ENCODE measurements around the gene C14orf93. TPM values are rescaled to one million over a fixed set of nuclear protein-coding genes. Genes with fewer than 3 reads are reported as not detected.
"Not testable (repeated sequence)": the region's sequence is repeated elsewhere in the genome, so short reads cannot be mapped to it uniquely, and the experiment has no call there.

C14orf93 gene
- total RNA-seq, 1 donor from 2014 or later = 10.8 TPM

DNA sequence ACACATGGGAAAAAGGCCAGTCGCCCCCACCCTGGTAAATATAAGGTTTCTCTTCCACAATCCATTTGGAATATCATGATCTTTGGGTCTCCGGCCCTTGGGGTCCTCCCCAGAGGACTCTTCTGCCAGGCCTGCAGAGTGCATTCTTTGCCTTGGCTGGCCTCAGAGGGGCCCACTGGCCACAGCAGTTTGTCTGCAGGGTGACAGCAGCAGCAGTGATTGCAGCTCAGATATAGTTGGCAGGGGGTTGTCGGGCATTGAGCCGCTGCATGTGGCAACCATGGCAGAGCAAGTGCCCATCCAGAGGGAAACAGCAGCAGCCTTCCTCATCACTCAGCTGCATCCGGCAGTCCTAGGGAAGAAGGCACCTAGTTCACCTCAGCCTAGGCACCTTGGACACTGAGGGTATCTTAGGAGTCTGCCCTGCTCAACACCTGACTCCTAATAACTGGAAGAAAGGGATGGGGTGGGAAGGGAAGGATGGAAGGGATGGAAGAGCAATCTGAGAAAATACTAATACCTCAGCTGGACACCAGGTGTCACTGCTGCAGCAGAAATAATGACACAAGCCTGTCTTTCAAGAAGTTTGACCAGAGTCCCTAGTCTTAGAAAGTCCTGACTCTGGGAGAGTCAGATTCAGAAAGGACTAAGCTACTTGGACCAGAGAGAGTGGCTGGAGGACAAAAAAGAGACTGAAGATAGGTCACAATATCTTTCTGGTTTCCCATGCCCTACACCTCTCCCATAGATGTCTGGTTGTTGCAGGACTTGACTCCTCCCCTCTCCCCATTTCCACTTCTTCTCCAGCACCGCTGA lies 36.5 kb downstream of the C14orf93 start:
- no peak for DNase-seq (ENCODE audit: low spot score)

DNA sequence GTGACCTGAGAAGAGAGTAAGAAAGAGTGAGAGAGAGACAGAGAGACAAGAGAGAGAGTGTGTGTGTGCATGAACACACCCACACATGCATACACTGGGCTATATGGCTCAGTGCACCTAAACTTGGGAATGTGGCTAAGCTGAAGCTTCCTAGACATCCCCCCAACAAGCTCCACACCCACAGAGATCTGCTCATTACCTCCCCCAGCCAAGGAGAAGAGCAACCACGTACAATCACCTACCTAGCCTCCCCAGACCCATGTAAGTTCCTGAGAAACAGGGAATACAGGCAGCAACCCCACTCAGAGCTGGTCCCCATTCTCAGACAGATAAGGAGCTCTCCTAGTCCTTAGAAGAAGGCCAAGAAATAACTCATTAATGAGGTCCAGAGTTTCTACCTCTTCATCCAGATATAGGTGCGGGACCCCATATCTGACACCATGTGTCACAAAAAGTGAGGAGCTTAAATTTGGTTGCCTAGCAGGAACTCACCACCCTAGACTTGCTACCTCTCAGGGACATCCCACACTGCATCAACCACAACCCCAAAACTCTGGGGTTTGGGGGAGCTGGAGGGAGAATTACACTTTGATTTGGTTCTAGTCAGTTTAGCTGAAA lies 37.5 kb downstream of the C14orf93 start:
- no peak for DNase-seq (ENCODE audit: low spot score)

- no peak for DNase-seq (ENCODE audit: low spot score)
Measured at GRCh38 chr14:22971152-22971551, 38.8 kb downstream of the C14orf93 start.

DNA sequence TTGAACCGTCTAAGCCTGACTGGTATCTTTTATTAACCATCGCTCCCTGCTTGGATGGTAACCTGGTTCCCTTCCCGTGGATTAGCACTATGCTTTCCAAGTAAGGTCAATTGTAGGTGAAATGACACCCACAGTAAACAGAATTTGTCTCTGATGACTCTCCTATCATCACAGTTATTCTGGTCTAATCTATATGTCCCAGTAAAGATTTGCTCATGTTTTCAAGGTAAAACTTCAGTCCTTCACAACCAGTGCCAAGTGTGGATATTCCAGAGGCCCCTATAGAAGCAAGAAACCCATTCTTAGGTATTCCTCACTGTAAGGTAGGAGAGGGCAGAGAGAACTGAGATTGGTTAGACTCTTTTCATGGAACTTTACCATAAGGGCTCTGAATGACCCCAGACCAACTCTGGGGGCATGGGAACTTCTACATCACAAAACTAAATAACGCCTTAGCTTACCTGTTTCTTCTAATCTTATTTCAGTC lies 43.1 kb downstream of the C14orf93 start:
- DNase-seq (ENCODE audit: low spot score) = no peak

DNA sequence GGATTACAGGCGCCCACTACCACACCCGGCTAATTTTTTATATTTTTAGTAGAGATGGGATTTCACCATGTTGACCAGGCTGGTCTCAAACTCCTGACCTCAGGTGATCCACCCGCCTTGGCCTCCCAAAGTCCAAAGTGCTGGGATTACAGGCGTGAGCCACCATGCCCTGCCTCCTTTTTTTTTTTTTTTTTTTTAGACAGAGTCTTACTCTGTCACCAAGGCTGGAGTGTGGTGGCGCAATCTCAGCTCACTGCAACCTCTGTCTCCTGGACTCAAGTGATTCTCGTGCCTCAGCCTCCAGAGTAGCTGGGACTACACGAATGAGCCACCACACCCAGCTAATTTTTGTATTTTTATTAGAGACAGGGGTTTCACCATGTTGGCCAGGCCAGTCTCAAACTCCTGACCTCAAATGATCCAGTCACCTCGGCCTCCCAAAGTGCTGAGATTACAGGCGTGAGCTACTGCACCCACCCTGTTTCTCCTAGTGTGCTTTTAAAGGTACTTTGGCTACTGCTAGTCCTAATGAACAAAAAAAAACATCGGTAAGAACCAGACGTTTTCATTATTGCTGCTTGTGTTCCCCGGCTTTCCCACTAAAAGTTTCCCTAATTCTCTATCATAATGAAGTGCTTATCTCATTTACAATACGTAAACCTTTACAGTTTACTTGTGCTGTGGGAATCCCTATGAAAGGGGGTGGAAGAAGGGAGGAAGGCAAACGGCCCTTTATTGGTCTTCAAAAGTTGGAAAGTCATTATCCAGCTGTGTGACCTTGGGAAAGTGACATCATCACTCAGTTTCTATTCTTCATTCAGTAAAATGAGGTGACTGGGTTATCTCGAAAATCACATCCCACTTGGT lies 43.8 kb downstream of the C14orf93 start:
- DNase-seq (ENCODE audit: low spot score) = not testable (repeated sequence)

DNA sequence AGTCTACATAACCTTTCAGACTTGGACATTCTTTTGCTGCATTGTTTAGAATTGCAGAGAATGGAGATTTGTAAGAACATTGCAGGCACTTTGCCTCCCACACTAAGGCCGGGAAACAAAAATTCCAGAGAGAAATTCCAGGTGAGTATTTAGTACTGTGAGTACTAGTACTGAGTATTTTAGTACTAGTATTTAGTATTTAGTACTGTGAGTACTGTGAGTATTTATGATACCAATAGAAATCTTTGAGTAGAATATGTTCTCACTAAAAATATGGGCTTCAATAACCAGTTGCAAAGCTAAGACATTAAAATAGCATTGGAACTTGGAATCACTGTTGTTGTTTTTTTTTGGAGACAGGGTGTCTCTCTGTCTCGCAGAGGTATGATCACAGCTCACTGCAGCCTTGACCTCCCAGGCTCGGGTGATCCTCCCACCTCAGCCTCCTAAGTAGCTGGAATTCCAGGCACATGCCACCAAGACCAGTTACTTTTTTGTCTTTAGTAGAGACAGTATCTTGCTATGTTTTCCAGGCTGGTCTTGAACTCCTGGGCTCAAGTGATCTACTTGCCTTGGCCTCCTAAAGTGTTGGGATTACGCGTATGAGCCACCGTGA lies 47.8 kb downstream of the C14orf93 start:
- DNase-seq (ENCODE audit: low spot score) = no peak

DNA sequence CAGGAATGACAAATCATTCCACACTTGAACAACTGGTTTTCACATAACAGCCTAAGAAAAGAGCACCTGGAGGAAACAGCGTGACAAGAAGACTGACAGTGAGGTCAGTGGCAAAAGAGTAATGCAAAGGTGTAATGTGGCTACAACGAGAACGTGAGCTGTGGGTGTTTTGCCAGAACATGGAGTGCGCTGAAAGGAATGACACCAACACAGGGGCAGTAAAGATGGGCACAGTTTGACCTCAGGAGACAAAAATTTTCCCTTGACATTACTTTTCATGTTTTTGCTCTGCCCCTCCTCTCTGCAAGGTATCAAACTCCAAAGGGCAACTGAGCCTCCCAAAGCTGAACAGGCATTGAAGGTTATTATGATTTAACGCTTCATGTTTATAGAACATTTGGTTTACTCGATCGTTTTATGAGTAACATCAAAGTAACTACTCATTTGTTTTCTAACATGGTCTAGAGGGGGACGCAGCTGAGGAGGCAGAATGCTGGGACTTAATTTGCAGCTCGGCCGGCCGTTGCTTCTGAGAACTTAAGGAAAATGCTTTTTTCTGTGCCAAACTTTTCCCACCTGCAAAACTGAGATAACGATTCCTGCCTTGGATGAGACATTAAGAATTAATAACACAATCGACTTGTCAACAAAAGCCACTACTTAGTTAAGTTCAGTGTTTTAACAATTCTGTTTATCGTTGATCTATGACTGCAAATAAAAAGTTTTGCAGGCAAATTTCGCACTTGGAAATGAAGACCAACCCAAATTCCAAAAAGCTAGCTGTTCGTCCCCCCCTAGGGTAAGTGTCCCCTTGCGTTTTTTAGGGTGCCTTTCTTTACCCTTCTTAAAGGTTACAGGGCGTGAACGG lies 54.0 kb downstream of the C14orf93 start:
- DNase-seq (ENCODE audit: low spot score) = no peak

GRCh38 chr14:22952418-22952817 lies 57.5 kb downstream of the C14orf93 start:
- no peak for DNase-seq (ENCODE audit: low spot score)

GRCh38 chr14:22951795-22952194 lies 58.1 kb downstream of the C14orf93 start:
- DNase-seq (ENCODE audit: low spot score) = not testable (repeated sequence)

DNA sequence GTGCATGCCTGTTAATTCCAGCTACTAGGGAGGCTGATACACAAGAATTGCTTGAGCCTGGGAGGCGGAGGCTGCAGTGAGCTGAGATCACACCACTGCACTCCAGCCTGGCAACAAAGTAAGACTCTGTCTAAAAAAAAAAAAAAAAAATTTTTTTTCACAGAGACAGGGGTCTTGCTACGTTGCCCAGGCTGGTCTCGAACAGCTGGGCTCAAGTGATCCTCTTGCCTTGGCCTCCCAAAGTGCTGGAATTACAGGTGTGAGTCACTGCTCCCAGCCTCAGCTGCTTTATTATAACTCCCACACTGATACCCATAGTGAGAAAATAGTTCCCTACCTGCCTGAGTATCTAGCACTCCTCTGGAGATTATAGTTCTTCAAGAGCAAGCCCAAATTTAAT lies 64.3 kb downstream of the C14orf93 start:
- no peak for DNase-seq (ENCODE audit: low spot score)

GRCh38 chr14:22939684-22940083 lies 70.3 kb downstream of the C14orf93 start:
- no peak for DNase-seq (ENCODE audit: low spot score)

Other genes starting within 250 kb of the C14orf93 start
- 93.5 TPM for gene OXA1L, start 243.5 kb downstream of the C14orf93 start, total RNA-seq
- gene SLC7A7, start 194.7 kb downstream of the C14orf93 start, total RNA-seq = 10.6 TPM
- 77.8 TPM for gene MRPL52, start 180.3 kb downstream of the C14orf93 start, total RNA-seq
- 172 TPM for gene MMP14, start 173.6 kb downstream of the C14orf93 start, total RNA-seq
- 128 TPM for gene LRP10, start 138.4 kb downstream of the C14orf93 start, total RNA-seq
- gene REM2, start 126.9 kb downstream of the C14orf93 start, total RNA-seq = 0.18 TPM
- 84.4 TPM for gene RBM23, start 91.0 kb downstream of the C14orf93 start, total RNA-seq
- gene PRMT5, start 80.8 kb downstream of the C14orf93 start, total RNA-seq = 80.9 TPM
- 29.2 TPM for gene HAUS4, start 53.1 kb downstream of the C14orf93 start, total RNA-seq
- gene AJUBA, start 27.6 kb downstream of the C14orf93 start, total RNA-seq = 39.9 TPM
- 67.6 TPM for gene PSMB5, start 24.8 kb upstream of the C14orf93 start, total RNA-seq
- not detected for gene PSMB11, start 32.1 kb upstream of the C14orf93 start, total RNA-seq
- 3.7 TPM for gene CDH24, start 47.4 kb upstream of the C14orf93 start, total RNA-seq
- gene ACIN1, start 85.0 kb upstream of the C14orf93 start, total RNA-seq = 229 TPM
- gene C14orf119, start 85.4 kb upstream of the C14orf93 start, total RNA-seq = 40.2 TPM
- not detected for gene CIROP, start 94.8 kb upstream of the C14orf93 start, total RNA-seq
- gene CEBPE, start 109.1 kb upstream of the C14orf93 start, total RNA-seq = not detected
- 58.5 TPM for gene SLC7A8, start 173.5 kb upstream of the C14orf93 start, total RNA-seq
- gene RNF212B, start 227.8 kb upstream of the C14orf93 start, total RNA-seq = not detected